ENCODE data around the gene ATN1.

The ATN1 gene

DNA sequence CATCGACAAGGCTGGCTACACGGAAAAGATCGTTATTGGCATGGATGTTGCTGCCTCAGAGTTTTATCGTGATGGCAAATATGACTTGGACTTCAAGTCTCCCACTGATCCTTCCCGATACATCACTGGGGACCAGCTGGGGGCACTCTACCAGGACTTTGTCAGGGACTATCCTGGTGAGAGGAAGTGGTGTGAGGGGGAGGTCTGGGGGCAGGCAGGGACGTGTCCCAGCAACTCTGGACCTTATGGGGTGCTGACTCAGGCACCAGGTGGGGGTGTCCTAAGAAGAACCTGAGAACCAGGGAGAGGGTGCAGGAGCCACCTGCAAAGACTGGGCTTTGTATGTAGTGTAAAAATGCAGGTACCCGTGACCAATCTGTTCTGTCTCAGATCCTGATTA is 8.2 kb upstream of the ATN1 start:
- no peak for DNase-seq (ENCODE audit: extremely low spot score)
- TF ChIP-seq HDGF (IDR thresholded peaks at IDR 0.05; ENCODE audit: borderline replicate concordance), result no peak
- no peak for TF ChIP-seq FOXA1 (IDR thresholded peaks at IDR 0.05)
- no peak for TF ChIP-seq ZNF384 (IDR thresholded peaks at IDR 0.05)
- TF ChIP-seq TARDBP (IDR thresholded peaks at IDR 0.05), result no peak
- no peak for TF ChIP-seq ARNT (IDR thresholded peaks at IDR 0.05)
- TF ChIP-seq SP1 (IDR thresholded peaks at IDR 0.05), result no peak
- no peak for TF ChIP-seq CTBP1 (IDR thresholded peaks at IDR 0.05; ENCODE audit: borderline replicate concordance)
- no peak for TF ChIP-seq LEF1 (IDR thresholded peaks at IDR 0.05; ENCODE audit: borderline replicate concordance)
- no peak for TF ChIP-seq L3MBTL2 (conservative IDR thresholded peaks at IDR 0.05)
- TF ChIP-seq PKNOX1 (IDR thresholded peaks at IDR 0.05), result no peak
- no peak for TF ChIP-seq NFRKB (IDR thresholded peaks at IDR 0.05)
- TF ChIP-seq SUZ12 (IDR thresholded peaks at IDR 0.05), result no peak
- TF ChIP-seq ELF4 (IDR thresholded peaks at IDR 0.05), result no peak
- no peak for TF ChIP-seq FOXM1 (IDR thresholded peaks at IDR 0.05; ENCODE audit: borderline replicate concordance)
- TF ChIP-seq BHLHE40 (IDR thresholded peaks at IDR 0.05; ENCODE audit: borderline replicate concordance), result no peak
- no peak for TF ChIP-seq FOXK2 (IDR thresholded peaks at IDR 0.05)
- ChIA-PET POLR2A (interaction anchor here (1.1 kb wide), 1 partner anchor 10 kb away, joined by 3 read pairs; no protein-coding TSS in a partner anchor), CTCF (interaction anchor here (0.7 to 1.0 kb wide), 3 partner anchors 9 to 50 kb away, joined by 3 read pairs; no protein-coding TSS in a partner anchor)

GRCh38 chr12:6921539-6921938 is 6.2 kb upstream of the ATN1 start:
- POLR2A ChIA-PET, result interaction anchor here (0.7 to 6.0 kb wide), 6 partner anchors 10 to 52 kb away, joined by 3 to 95 read pairs (median 4); partner anchors contain the start of genes C12orf57 and RNU7-1
- CTCF ChIA-PET, result interaction anchor here (1.6 kb wide), 1 partner anchor 52 kb away, joined by 5 read pairs; no protein-coding TSS in a partner anchor
- DNase-seq (ENCODE audit: extremely low spot score), result no peak
- TF ChIP-seq LEF1 (IDR thresholded peaks at IDR 0.05; ENCODE audit: borderline replicate concordance), result no peak
- TF ChIP-seq L3MBTL2 (conservative IDR thresholded peaks at IDR 0.05), result no peak
- TF ChIP-seq PKNOX1 (IDR thresholded peaks at IDR 0.05), result no peak
- no peak for TF ChIP-seq FOXA1 (IDR thresholded peaks at IDR 0.05)
- no peak for TF ChIP-seq ELF4 (IDR thresholded peaks at IDR 0.05)
- no peak for TF ChIP-seq NFRKB (IDR thresholded peaks at IDR 0.05)
- TF ChIP-seq ZNF384 (IDR thresholded peaks at IDR 0.05), result no peak
- TF ChIP-seq FOXK2 (IDR thresholded peaks at IDR 0.05), result no peak
- no peak for TF ChIP-seq BHLHE40 (IDR thresholded peaks at IDR 0.05; ENCODE audit: borderline replicate concordance)
- no peak for TF ChIP-seq SUZ12 (IDR thresholded peaks at IDR 0.05)
- TF ChIP-seq SP1 (IDR thresholded peaks at IDR 0.05), result no peak
- no peak for TF ChIP-seq CTBP1 (IDR thresholded peaks at IDR 0.05; ENCODE audit: borderline replicate concordance)
- no peak for TF ChIP-seq FOXM1 (IDR thresholded peaks at IDR 0.05; ENCODE audit: borderline replicate concordance)
- no peak for TF ChIP-seq TARDBP (IDR thresholded peaks at IDR 0.05)
- no peak for TF ChIP-seq HDGF (IDR thresholded peaks at IDR 0.05; ENCODE audit: borderline replicate concordance)
- no peak for TF ChIP-seq ARNT (IDR thresholded peaks at IDR 0.05)

- TF ChIP-seq PKNOX1 (IDR thresholded peaks at IDR 0.05) (no peak), ZNF384 (IDR thresholded peaks at IDR 0.05) (no peak), SUZ12 (IDR thresholded peaks at IDR 0.05) (no peak), L3MBTL2 (conservative IDR thresholded peaks at IDR 0.05) (no peak), FOXM1 (IDR thresholded peaks at IDR 0.05; ENCODE audit: borderline replicate concordance) (no peak), SP1 (IDR thresholded peaks at IDR 0.05) (no peak), ARNT (IDR thresholded peaks at IDR 0.05) (no peak), ELF4 (IDR thresholded peaks at IDR 0.05) (no peak), TARDBP (IDR thresholded peaks at IDR 0.05) (no peak), CTBP1 (IDR thresholded peaks at IDR 0.05; ENCODE audit: borderline replicate concordance) (no peak), FOXK2 (IDR thresholded peaks at IDR 0.05) (no peak), BHLHE40 (IDR thresholded peaks at IDR 0.05; ENCODE audit: borderline replicate concordance) (no peak), LEF1 (IDR thresholded peaks at IDR 0.05; ENCODE audit: borderline replicate concordance) (no peak), HDGF (IDR thresholded peaks at IDR 0.05; ENCODE audit: borderline replicate concordance) (no peak), FOXA1 (IDR thresholded peaks at IDR 0.05) (no peak), NFRKB (IDR thresholded peaks at IDR 0.05) (no peak)
- ChIA-PET CTCF (interaction anchor here (1.6 kb wide), 1 partner anchor 53 kb away, joined by 5 read pairs; no protein-coding TSS in a partner anchor), POLR2A (interaction anchor here (0.7 to 6.0 kb wide), 7 partner anchors 11 to 53 kb away, joined by 3 to 95 read pairs (median 4); partner anchors contain the start of genes C12orf57 and RNU7-1)
- DNase-seq (ENCODE audit: extremely low spot score), result no peak
These were observed 5.5 kb upstream of the ATN1 start for GRCh38 chr12:6921996-6922946.

- TF ChIP-seq L3MBTL2 (conservative IDR thresholded peaks at IDR 0.05), result no peak
- no peak for TF ChIP-seq HDGF (IDR thresholded peaks at IDR 0.05; ENCODE audit: borderline replicate concordance)
- TF ChIP-seq CTBP1 (IDR thresholded peaks at IDR 0.05; ENCODE audit: borderline replicate concordance), result no peak
- TF ChIP-seq SP1 (IDR thresholded peaks at IDR 0.05), result no peak
- TF ChIP-seq NFRKB (IDR thresholded peaks at IDR 0.05), result no peak
- no peak for TF ChIP-seq PKNOX1 (IDR thresholded peaks at IDR 0.05)
- TF ChIP-seq TARDBP (IDR thresholded peaks at IDR 0.05), result no peak
- TF ChIP-seq ARNT (IDR thresholded peaks at IDR 0.05), result no peak
- TF ChIP-seq FOXK2 (IDR thresholded peaks at IDR 0.05), result no peak
- TF ChIP-seq ZNF384 (IDR thresholded peaks at IDR 0.05), result no peak
- TF ChIP-seq ELF4 (IDR thresholded peaks at IDR 0.05), result no peak
- no peak for TF ChIP-seq FOXM1 (IDR thresholded peaks at IDR 0.05; ENCODE audit: borderline replicate concordance)
- no peak for TF ChIP-seq LEF1 (IDR thresholded peaks at IDR 0.05; ENCODE audit: borderline replicate concordance)
- no peak for TF ChIP-seq BHLHE40 (IDR thresholded peaks at IDR 0.05; ENCODE audit: borderline replicate concordance)
- TF ChIP-seq FOXA1 (IDR thresholded peaks at IDR 0.05), result no peak
- TF ChIP-seq SUZ12 (IDR thresholded peaks at IDR 0.05), result no peak
- ChIA-PET POLR2A (interaction anchor here (1.2 to 8.3 kb wide), 12 partner anchors 7 to 55 kb away, joined by 3 to 174 read pairs (median 11); partner anchors contain the start of genes C12orf57, ENO2, RNU7-1 and SPSB2), CTCF (interaction anchor here (0.6 to 1.3 kb wide), 5 partner anchors 12 to 51 kb away, joined by 3 to 6 read pairs (median 4); partner anchors contain the start of gene SPSB2)
- DNase-seq (ENCODE audit: extremely low spot score), result no peak
These were observed 4.6 kb upstream of the ATN1 start for GRCh38 chr12:6923003-6923732.
